Retinal pigment epithelial cell (primary cell): Measurements from ENCODE around the gene CLEC2L.

Experiments used
- DNase-seq: peaks from one replicate; pipeline ENCODE4 v3.0.0-alpha.2; 2010; ENCODE audit warnings: low read depth
- H3K4me3 ChIP-seq: 2 replicates; pipeline ENCODE4 v1.5.1; 2011; ENCODE audit warnings: mild to moderate bottlenecking, low read length, control low read depth, moderate library complexity
- CTCF ChIP-seq: conservative IDR thresholded peaks from 2 replicates; pipeline ENCODE4 v1.5.1; 2011; ENCODE audit warnings: low read depth, low read length, control low read depth, inconsistent platforms

The CLEC2L gene

GRCh38 chr7:139482662-139483466 lies 40.6 kb upstream of the CLEC2L start:
- no peak for TF ChIP-seq CTCF
- H3K4me3 ChIP-seq, result peak overlapping the region; percentile 23
- DNase-seq, result no peak

GRCh38 chr7:139487366-139488080 lies 36.0 kb upstream of the CLEC2L start:
- no peak overlapping the region for H3K4me3 ChIP-seq
- no peak for TF ChIP-seq CTCF

GRCh38 chr7:139488810-139489209 lies 34.7 kb upstream of the CLEC2L start:
- TF ChIP-seq CTCF, result no peak
- DNase-seq, result no peak
- H3K4me3 ChIP-seq, result no peak overlapping the region

More at GRCh38 chr7:139487366-139488080, 36.0 kb upstream of the CLEC2L start:
- no peak for DNase-seq

GRCh38 chr7:139490130-139490529 lies 33.4 kb upstream of the CLEC2L start:
- DNase-seq, result no peak
- TF ChIP-seq CTCF, result no peak
- H3K4me3 ChIP-seq, result no peak overlapping the region

GRCh38 chr7:139492293-139492692 lies 31.2 kb upstream of the CLEC2L start:
- DNase-seq, result no peak
- no peak for TF ChIP-seq CTCF
- H3K4me3 ChIP-seq, result no peak overlapping the region

GRCh38 chr7:139494835-139495579 lies 28.5 kb upstream of the CLEC2L start:
- no peak for TF ChIP-seq CTCF
- no peak overlapping the region for H3K4me3 ChIP-seq
- DNase-seq, result no peak
